HG03558 (cell line): ENCODE data around the gene SCYL2.
"Not testable (repeated sequence)": the region's sequence is repeated elsewhere in the genome, so short reads cannot be mapped to it uniquely, and the experiment has no call there.

Source experiments
- ATAC-seq: cut with Tn5 transposase; IDR thresholded peaks from one replicate; pipeline ENCODE4 v1.9.1; 2021; ENCODE audit warnings: moderate number of reproducible peaks; ENCODE audit not compliant: unreplicated experiment; ENCODE audit errors: extremely low read depth

SCYL2 gene

DNA sequence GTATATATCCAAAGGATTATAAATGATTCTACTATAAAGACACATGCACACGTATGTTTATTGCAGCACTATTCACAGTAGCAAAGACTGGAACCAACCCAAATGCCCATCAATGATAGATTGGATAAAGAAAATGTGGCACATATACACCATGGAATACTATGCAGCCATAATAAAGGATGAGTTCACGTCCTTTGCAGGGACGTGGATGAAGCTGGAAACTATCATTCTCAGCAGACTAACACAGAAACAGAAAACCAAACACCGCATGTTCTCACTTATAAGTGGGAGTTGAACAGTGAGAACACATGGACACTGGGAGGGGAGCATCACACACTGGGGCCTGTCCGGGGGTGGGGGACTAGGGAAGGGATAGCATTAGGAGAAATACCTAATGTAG, 41.2 kb downstream of the SCYL2 start:
- not testable (repeated sequence) for ATAC-seq

DNA sequence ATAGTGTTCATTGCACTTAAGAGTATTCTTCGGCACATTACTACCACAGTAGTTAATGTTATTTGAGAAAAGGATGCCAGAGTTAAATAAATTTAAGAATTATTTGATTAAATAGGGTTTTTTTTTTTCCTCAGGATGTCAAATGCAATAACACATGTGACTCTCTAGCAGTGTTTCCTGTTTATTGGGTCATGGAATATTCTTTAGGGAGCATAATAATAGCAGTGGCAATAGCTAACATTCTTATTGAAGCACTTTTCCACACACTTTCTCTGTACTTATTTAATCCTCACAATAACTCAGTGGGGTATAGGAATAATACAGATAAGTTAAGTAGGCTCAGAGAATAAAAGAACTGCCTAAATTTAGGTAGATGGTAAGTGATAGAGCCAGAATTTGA, 44.3 kb downstream of the SCYL2 start:
- no peak for ATAC-seq

- no peak for ATAC-seq
These were observed 50.4 kb downstream of the SCYL2 start for GRCh38 chr12:100317371-100317770.

GRCh38 chr12:100324498-100324897, 57.5 kb downstream of the SCYL2 start:
- no peak for ATAC-seq

GRCh38 chr12:100326208-100326607, 59.2 kb downstream of the SCYL2 start:
- ATAC-seq: no peak

DNA sequence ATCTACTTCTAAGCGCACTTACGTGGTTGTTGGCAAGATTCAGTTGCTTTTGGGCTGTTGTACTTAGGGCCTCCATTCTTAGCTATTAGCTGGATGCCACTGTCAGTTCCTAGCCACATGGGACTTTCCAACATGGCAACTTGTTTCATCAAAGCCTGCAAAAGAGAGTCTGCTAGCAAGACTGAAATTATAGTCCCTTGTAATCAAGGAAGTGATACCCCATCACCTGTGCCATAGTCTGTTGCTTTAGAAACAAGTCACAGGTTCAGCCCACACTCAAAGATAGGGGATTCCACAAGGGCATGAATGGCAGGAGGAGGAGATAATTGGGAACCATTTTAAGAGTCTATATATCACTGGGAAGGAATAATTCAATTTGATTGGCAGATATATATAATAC, 62.8 kb downstream of the SCYL2 start:
- ATAC-seq: peak; percentile 88

- ATAC-seq: no peak
These were observed 64.9 kb downstream of the SCYL2 start for GRCh38 chr12:100331871-100332270.

- ATAC-seq: no peak
These were observed 65.9 kb downstream of the SCYL2 start for GRCh38 chr12:100332852-100333251.

GRCh38 chr12:100337299-100337698, 70.3 kb downstream of the SCYL2 start:
- ATAC-seq: no peak

DNA sequence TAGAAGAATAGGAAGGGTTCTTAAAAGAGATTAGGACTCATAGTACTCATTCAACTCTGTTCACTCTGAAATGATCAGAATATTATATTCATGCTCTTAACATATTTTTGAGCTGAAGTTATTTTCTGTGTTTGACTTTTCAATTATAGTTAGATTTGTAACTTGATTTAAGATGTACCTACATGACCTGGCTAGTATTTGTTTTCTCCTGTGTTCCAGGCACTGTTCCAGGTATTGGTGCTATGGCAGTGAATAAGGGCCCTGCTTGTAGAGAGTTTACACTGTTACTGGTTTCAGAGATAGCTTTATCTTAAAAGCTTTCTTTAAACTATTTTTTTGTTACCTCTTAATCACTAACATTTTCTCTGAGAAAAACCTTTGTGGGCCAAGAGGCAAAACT, 70.8 kb downstream of the SCYL2 start:
- ATAC-seq: no peak

GRCh38 chr12:100339071-100339470, 72.1 kb downstream of the SCYL2 start:
- no peak for ATAC-seq

DNA sequence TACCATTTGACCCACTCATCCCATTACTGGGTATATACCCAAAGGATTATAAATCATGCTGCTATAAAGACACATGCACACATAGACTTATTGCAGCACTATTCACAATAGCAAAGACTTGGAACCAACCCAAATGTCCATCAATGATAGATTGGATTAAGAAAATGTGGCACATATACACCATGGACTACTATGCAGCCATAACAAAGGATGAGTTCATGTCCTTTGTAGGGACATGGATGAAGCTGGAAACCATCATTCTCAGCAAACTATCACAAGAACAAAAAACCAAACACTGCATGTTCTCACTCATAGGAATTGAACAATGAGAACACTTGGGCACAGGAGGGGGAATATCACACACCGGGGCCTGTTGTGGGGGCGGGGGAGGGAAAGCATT, 75.9 kb downstream of the SCYL2 start:
- ATAC-seq: not testable (repeated sequence)

- not testable (repeated sequence) for ATAC-seq
These were observed 77.4 kb downstream of the SCYL2 start for GRCh38 chr12:100344351-100344750.

- ATAC-seq: no peak
These were observed 78.2 kb downstream of the SCYL2 start for GRCh38 chr12:100345020-100345767.

DNA sequence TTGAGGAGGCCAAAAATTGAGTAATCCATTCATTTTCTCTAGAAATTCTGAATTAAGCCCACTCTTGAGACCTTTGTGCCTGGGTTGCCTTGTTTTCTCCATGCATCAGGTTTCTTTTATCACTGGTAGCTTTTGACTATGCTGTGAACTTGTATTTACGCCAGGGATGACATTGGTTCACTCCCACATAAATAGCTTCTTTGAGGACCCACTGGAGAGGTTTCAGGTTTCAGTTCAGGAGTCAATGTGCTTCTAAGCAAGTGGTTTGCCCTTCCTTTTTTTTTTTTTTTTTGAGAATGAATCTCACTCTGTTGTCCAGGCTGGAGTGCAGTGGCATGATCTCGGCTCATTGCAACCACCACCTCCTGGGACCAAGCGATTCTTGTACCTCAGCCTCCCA, 79.7 kb downstream of the SCYL2 start:
- no peak for ATAC-seq

GRCh38 chr12:100348657-100349454, 81.9 kb downstream of the SCYL2 start:
- ATAC-seq: no peak

GRCh38 chr12:100356644-100357223, 89.8 kb downstream of the SCYL2 start, which contains the start of gene SLC17A8:
TSS of gene SLC17A8 (plus strand) at chr12:100357074. CDS start at chr12:100357392, 318 bp downstream.
- no peak for ATAC-seq

GRCh38 chr12:100359248-100359647, 92.3 kb downstream of the SCYL2 start:
- no peak for ATAC-seq

DNA sequence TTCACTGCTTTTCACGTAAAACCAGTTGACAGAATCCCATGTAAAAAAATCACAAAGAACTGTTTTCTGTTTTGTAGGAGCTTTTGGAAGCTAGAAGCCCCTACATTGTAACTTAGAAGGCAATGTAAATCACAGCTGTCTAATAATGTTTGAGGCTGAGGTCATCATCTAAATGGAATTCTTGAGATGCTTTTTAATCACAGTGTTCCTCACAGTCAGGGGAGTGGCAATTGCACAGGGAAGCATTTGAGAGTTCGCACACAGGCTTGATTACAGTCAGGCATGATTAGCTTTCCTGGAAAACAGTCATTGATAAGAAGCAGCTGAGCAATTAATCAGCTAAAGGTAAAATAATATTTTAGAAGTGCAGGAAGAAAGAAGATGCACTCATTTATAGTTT, 92.8 kb downstream of the SCYL2 start:
- no peak for ATAC-seq

DNA sequence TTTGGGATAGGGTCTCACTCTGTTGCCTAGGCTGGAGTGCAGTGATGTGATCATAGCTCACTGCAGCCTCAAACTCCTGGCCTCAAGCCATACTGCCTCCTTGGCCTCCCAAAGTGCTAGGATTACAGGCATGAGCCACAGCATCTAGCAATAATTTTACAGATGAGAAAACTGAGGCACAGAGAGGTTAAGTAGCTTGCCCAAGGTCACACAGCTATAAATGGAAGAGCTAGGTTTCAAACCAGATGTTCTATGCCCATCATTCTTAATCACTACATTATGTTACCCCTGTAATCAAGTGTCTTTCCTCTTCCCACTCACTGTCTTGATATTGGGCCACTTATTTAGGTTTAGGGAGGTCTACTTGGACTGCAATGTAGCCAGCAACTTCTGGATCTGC, 93.5 kb downstream of the SCYL2 start:
- ATAC-seq: no peak

DNA sequence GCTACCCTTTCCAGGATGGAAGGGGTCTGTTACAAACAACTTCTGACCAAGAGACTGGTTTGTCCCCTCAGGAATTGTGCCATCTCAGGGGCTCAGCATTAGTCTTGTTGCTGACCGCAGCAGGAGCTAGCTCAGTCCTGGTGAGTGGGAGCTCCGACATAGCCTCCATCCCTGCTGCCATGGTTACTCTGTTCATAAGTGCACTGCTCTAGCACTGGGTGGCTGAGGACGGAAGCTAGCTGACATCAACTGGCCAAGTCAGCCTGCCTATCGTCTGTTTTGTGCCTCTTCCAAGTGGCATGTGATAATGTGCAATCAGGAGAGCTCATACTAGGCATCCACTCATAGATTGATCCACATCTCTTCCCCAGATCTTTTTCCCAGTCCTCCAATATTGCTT, 97.3 kb downstream of the SCYL2 start:
- ATAC-seq: no peak
